RWPE1 (cell line): ENCODE results near the gene REELD1.

Experiments used
- CTCF ChIA-PET: fragments of 350-600 bp; sonication (Branson Sonifier 250); formaldehyde crosslinking; extraction: SDS; loops from one replicate; lab custom pipeline; 2021; lab: Yijun Ruan, JAX
- POLR2A ChIA-PET: fragments of 400-600 bp; formaldehyde crosslinking; extraction: SDS; loops from one replicate; lab custom pipeline; 2020; ENCODE audit warnings: antibody characterized with exemption; ENCODE audit not compliant: low non-redundant PET; lab: Yijun Ruan, JAX
- DNase-seq: peaks from one replicate; pipeline ENCODE4 v3.0.0; 2012; ENCODE audit warnings: low spot score
- H3K27ac ChIP-seq: fragments of 450-650 bp; 2 replicates; pipeline ENCODE4 v1.5.1; 2017
- CTCF ChIP-seq: fragments of 450-650 bp; conservative IDR thresholded peaks from 2 replicates; pipeline ENCODE4 v1.5.1; 2017; ENCODE audit warnings: low read depth, mild to moderate bottlenecking

Gene REELD1

GRCh38 chr4:146211440-146211839, 2.9 kb upstream of the REELD1 start:
- CTCF ChIA-PET, result no interaction called here
- no peak for DNase-seq
- no peak overlapping the region for H3K27ac ChIP-seq
- TF ChIP-seq CTCF, result no peak
- POLR2A ChIA-PET, result no interaction called here

- DNase-seq, result no peak
- no peak for TF ChIP-seq CTCF
- ChIA-PET CTCF (no interaction called here), POLR2A (no interaction called here)
- H3K27ac ChIP-seq, result no peak overlapping the region
Observed at GRCh38 chr4:146212781-146213180, 1.6 kb upstream of the REELD1 start.

GRCh38 chr4:146222313-146222712, 8.0 kb downstream of the REELD1 start:
- DNase-seq, result peak; percentile 49
- CTCF ChIA-PET, result no interaction called here
- POLR2A ChIA-PET, result interaction anchor here (0.6 kb wide), 1 partner anchor 1437 kb away, joined by 4 read pairs; no protein-coding TSS in a partner anchor
- no peak for TF ChIP-seq CTCF
- no peak overlapping the region for H3K27ac ChIP-seq

- ChIA-PET CTCF (no interaction called here), POLR2A (no interaction called here)
- no peak for DNase-seq
- TF ChIP-seq CTCF, result no peak
- H3K27ac ChIP-seq, result no peak overlapping the region
Observed at GRCh38 chr4:146224326-146224966, 10.1 kb downstream of the REELD1 start.

GRCh38 chr4:146229406-146229805, 15.1 kb downstream of the REELD1 start:
- DNase-seq, result no peak
- no peak for TF ChIP-seq CTCF
- H3K27ac ChIP-seq, result no peak overlapping the region
- CTCF ChIA-PET, result no interaction called here
- POLR2A ChIA-PET, result no interaction called here

- H3K27ac ChIP-seq, result no peak overlapping the region
- ChIA-PET CTCF (interaction anchor here (0.6 kb wide), 1 partner anchor 1054 kb away, joined by 3 read pairs; no protein-coding TSS in a partner anchor), POLR2A (no interaction called here)
- TF ChIP-seq CTCF, result no peak
- DNase-seq, result peak; percentile 13
Observed at GRCh38 chr4:146232131-146232722, 17.9 kb downstream of the REELD1 start.
